GM23248 (cell line): Measurements from ENCODE around the gene HIPK3. TPM values are rescaled to one million over a fixed set of nuclear protein-coding genes. Genes with fewer than 3 reads are reported as not detected.

Experiments used
- DNase-seq: peaks from one replicate; pipeline ENCODE4 v3.0.0-alpha.2; 2015
- H2AFZ ChIP-seq: fragments of 200-600 bp; sonication (generic); 2 replicates; pipeline ENCODE4 v1.6.1; 2016; ENCODE audit warnings: antibody characterized with exemption
- H3F3A ChIP-seq: fragments of 200-600 bp; sonication (generic); 2 replicates; pipeline ENCODE4 v1.6.1; 2016; ENCODE audit warnings: mild to moderate bottlenecking, antibody characterized with exemption, mixed run types; ENCODE audit not compliant: insufficient read depth
- H3K27ac ChIP-seq: fragments of 200-600 bp; sonication (generic); 2 replicates; pipeline ENCODE4 v1.5.1; 2016; ENCODE audit warnings: mild to moderate bottlenecking
- H3K27me3 ChIP-seq: fragments of 200-600 bp; sonication (generic); replicated peaks from 2 replicates; pipeline ENCODE4 v1.6.1; 2016; ENCODE audit warnings: mild to moderate bottlenecking; ENCODE audit not compliant: insufficient read depth
- H3K36me3 ChIP-seq: fragments of 200-600 bp; sonication (generic); 2 replicates; pipeline ENCODE4 v1.6.1; 2016; ENCODE audit warnings: low read depth, mild to moderate bottlenecking
- H3K4me1 ChIP-seq: fragments of 200-600 bp; sonication (generic); 2 replicates; pipeline ENCODE4 v1.6.1; 2016; ENCODE audit warnings: mild to moderate bottlenecking; ENCODE audit not compliant: insufficient read depth
- H3K4me2 ChIP-seq: fragments of 200-600 bp; sonication (generic); one replicate; pipeline ENCODE4 v1.6.1; 2016; ENCODE audit warnings: mild to moderate bottlenecking; ENCODE audit not compliant: unreplicated experiment
- H3K4me3 ChIP-seq: fragments of 200-600 bp; sonication (generic); 2 replicates; pipeline ENCODE4 v1.5.1; 2016; ENCODE audit warnings: mild to moderate bottlenecking
- H3K79me2 ChIP-seq: fragments of 200-600 bp; sonication (generic); 2 replicates; pipeline ENCODE4 v1.6.1; 2016; ENCODE audit warnings: mild to moderate bottlenecking; ENCODE audit not compliant: insufficient read depth
- H3K9ac ChIP-seq: fragments of 200-600 bp; sonication (generic); 2 replicates; pipeline ENCODE4 v1.6.1; 2016; ENCODE audit warnings: mild to moderate bottlenecking
- H3K9me2 ChIP-seq: fragments of 200-600 bp; sonication (generic); 2 replicates; pipeline ENCODE4 v1.6.1; 2016; ENCODE audit warnings: mixed run types, mild to moderate bottlenecking, moderate library complexity; ENCODE audit not compliant: insufficient read depth
- H3K9me3 ChIP-seq: fragments of 200-600 bp; sonication (generic); one replicate; pipeline ENCODE4 v1.6.1; 2017; ENCODE audit warnings: low read depth
- H4K20me1 ChIP-seq: fragments of 200-600 bp; sonication (generic); 2 replicates; pipeline ENCODE4 v1.6.0; 2016; ENCODE audit not compliant: insufficient read depth
- EZH2 ChIP-seq: fragments of 200-600 bp; sonication (generic); IDR thresholded peaks from 2 replicates; pipeline ENCODE4 v1.6.1; 2018; ENCODE audit warnings: antibody characterized with exemption, mild to moderate bottlenecking; ENCODE audit not compliant: insufficient read depth, poor library complexity, severe bottlenecking
- EZH2phosphoT487 ChIP-seq: fragments of 200-600 bp; sonication (generic); IDR thresholded peaks from 2 replicates; pipeline ENCODE4 v1.6.1; 2018; ENCODE audit warnings: antibody characterized with exemption, moderate library complexity, mild to moderate bottlenecking, low read depth; ENCODE audit not compliant: insufficient read depth
- WGBS, 2 experiments: methylation state at CpG; one replicate each; pipeline ENCODE4 v1.1.6; 2015 to 2017; ENCODE audit warnings: low lambda C conversion rate in 2 of 2, low coverage in 1 of 2; ENCODE audit errors: missing lambda C conversion rate in 2 of 2; 5-methylcytosine and 5-hydroxymethylcytosine counted together
- in situ Hi-C: fragments of 300-500 bp; cut with MboI; formaldehyde crosslinking; loops from 2 replicates; pipeline ENCODE4 v1.15.0; 2020
- polyA plus RNA-seq: library from polyadenylated mRNA; unstranded; fragments of >200 nt; fragmentation: Nextera tagmentation; extraction: Ambion mirVana; gene quantifications from 2 replicates; pipeline ENCODE4 v1.2.1, GENCODE V29; 2016
- total RNA-seq: library from RNA; depleted of rRNA; stranded (reverse); fragments of >200 nt; shearing (Covaris generic); gene quantifications from 2 replicates; pipeline ENCODE4 v1.2.3, GENCODE V29; 2014; rRNA removed

Gene HIPK3
- total RNA-seq (72.1 and 82.9 TPM in 2 replicates), polyA plus RNA-seq (16.5 and 17.8 TPM in 2 replicates)

GRCh38 chr11:33257160-33257896, at the start of gene HIPK3:
Gene HIPK3, plus strand, starts transcription at chr11:33257381.
- H3K4me1 ChIP-seq, result peaks cover 24% of the 10 kb centered on the region
- TF ChIP-seq EZH2phosphoT487, result no peak
- TF ChIP-seq EZH2, result no peak
- in situ Hi-C loops, result no loop called here
- H3K79me2 ChIP-seq, result peaks cover 56% of the 10 kb centered on the region
- peak within 1 kb of the TSS; percentile 100 for H3K9ac ChIP-seq
- no peaks in the 10 kb centered on the region for H3K9me2 ChIP-seq
- WGBS, 2 experiments, result 1% methylated on average over 44 to 57 of the region's 85 CpGs
- H3K27ac ChIP-seq, result peak within 1 kb of the TSS; percentile 100
- peaks cover 43% of the 10 kb centered on the region for H3F3A ChIP-seq
- H2AFZ ChIP-seq, result peak within 1 kb of the TSS; percentile 78
- peak within 1 kb of the TSS; percentile 89 for H3K4me3 ChIP-seq
- no peaks in the 10 kb centered on the region for H3K27me3 ChIP-seq
- H3K9me3 ChIP-seq, result no peaks in the 10 kb centered on the region
- peak within 1 kb of the TSS; percentile 98 for H3K4me2 ChIP-seq
- DNase-seq, result peak; percentile 94
- H3K36me3 ChIP-seq, result no peaks in the 10 kb centered on the region
- H4K20me1 ChIP-seq, result peaks cover 26% of the 10 kb centered on the region

GRCh38 chr11:33207408-33207985, 49.7 kb upstream of the HIPK3 start:
- 22 to 34% methylated on average over 4 of the region's 4 CpGs for WGBS, 2 experiments
- Histone ChIP-seq H2AFZ (0 out of 2 replicates have a peak overlapping the region, but pooled peaks have one; percentile 15), H3K4me2 (no peak overlapping the region), H3K9me3 (no peaks in the 10 kb centered on the region), H4K20me1 (no peaks in the 10 kb centered on the region), H3K36me3 (no peaks in the 10 kb centered on the region), H3K79me2 (no peaks in the 10 kb centered on the region), H3K27me3 (no peaks in the 10 kb centered on the region), H3K4me1 (no peaks in the 10 kb centered on the region), H3K9ac (no peak overlapping the region), H3F3A (no peaks in the 10 kb centered on the region), H3K27ac (no peak overlapping the region), H3K9me2 (no peaks in the 10 kb centered on the region), H3K4me3 (no peak overlapping the region)
- TF ChIP-seq EZH2phosphoT487, result no peak
- no peak for TF ChIP-seq EZH2
- in situ Hi-C loops, result no loop called here
- peak; percentile 14 for DNase-seq

- Histone ChIP-seq H3K9ac (no peak overlapping the region), H3K27me3 (no peaks in the 10 kb centered on the region), H4K20me1 (no peaks in the 10 kb centered on the region), H3K4me1 (no peaks in the 10 kb centered on the region), H3K79me2 (no peaks in the 10 kb centered on the region), H3K4me2 (no peak overlapping the region), H3K4me3 (no peak overlapping the region), H3K9me2 (no peaks in the 10 kb centered on the region), H3K9me3 (no peaks in the 10 kb centered on the region), H3F3A (no peaks in the 10 kb centered on the region), H2AFZ (no peak overlapping the region), H3K36me3 (no peaks in the 10 kb centered on the region), H3K27ac (no peak overlapping the region)
- WGBS, 2 experiments, result 97 to 100% methylated on average over 1 of the region's 1 CpG
- in situ Hi-C loops, result no loop called here
- TF ChIP-seq EZH2phosphoT487, result no peak
- no peak for TF ChIP-seq EZH2
- DNase-seq, result no peak
Measured at GRCh38 chr11:33208150-33208549, 49.0 kb upstream of the HIPK3 start.

- Histone ChIP-seq H3K9ac (no peak overlapping the region), H3K9me3 (no peaks in the 10 kb centered on the region), H3K4me1 (no peaks in the 10 kb centered on the region), H3K4me2 (no peak overlapping the region), H2AFZ (no peak overlapping the region), H3K27me3 (no peaks in the 10 kb centered on the region), H3K4me3 (no peak overlapping the region), H3K36me3 (no peaks in the 10 kb centered on the region), H3K27ac (no peak overlapping the region), H3K79me2 (no peaks in the 10 kb centered on the region), H3F3A (no peaks in the 10 kb centered on the region), H3K9me2 (no peaks in the 10 kb centered on the region), H4K20me1 (no peaks in the 10 kb centered on the region)
- in situ Hi-C loops, result no loop called here
- DNase-seq, result no peak
- 93 to 99% methylated on average over 3 of the region's 3 CpGs for WGBS, 2 experiments
- TF ChIP-seq EZH2 (no peak), EZH2phosphoT487 (no peak)
Measured at GRCh38 chr11:33211153-33211552, 46.0 kb upstream of the HIPK3 start.
